Measurements from ENCODE around the gene ADGRV1.

Gene ADGRV1, protein sequence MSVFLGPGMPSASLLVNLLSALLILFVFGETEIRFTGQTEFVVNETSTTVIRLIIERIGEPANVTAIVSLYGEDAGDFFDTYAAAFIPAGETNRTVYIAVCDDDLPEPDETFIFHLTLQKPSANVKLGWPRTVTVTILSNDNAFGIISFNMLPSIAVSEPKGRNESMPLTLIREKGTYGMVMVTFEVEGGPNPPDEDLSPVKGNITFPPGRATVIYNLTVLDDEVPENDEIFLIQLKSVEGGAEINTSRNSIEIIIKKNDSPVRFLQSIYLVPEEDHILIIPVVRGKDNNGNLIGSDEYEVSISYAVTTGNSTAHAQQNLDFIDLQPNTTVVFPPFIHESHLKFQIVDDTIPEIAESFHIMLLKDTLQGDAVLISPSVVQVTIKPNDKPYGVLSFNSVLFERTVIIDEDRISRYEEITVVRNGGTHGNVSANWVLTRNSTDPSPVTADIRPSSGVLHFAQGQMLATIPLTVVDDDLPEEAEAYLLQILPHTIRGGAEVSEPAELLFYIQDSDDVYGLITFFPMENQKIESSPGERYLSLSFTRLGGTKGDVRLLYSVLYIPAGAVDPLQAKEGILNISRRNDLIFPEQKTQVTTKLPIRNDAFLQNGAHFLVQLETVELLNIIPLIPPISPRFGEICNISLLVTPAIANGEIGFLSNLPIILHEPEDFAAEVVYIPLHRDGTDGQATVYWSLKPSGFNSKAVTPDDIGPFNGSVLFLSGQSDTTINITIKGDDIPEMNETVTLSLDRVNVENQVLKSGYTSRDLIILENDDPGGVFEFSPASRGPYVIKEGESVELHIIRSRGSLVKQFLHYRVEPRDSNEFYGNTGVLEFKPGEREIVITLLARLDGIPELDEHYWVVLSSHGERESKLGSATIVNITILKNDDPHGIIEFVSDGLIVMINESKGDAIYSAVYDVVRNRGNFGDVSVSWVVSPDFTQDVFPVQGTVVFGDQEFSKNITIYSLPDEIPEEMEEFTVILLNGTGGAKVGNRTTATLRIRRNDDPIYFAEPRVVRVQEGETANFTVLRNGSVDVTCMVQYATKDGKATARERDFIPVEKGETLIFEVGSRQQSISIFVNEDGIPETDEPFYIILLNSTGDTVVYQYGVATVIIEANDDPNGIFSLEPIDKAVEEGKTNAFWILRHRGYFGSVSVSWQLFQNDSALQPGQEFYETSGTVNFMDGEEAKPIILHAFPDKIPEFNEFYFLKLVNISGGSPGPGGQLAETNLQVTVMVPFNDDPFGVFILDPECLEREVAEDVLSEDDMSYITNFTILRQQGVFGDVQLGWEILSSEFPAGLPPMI (N-terminal part only)

DNA sequence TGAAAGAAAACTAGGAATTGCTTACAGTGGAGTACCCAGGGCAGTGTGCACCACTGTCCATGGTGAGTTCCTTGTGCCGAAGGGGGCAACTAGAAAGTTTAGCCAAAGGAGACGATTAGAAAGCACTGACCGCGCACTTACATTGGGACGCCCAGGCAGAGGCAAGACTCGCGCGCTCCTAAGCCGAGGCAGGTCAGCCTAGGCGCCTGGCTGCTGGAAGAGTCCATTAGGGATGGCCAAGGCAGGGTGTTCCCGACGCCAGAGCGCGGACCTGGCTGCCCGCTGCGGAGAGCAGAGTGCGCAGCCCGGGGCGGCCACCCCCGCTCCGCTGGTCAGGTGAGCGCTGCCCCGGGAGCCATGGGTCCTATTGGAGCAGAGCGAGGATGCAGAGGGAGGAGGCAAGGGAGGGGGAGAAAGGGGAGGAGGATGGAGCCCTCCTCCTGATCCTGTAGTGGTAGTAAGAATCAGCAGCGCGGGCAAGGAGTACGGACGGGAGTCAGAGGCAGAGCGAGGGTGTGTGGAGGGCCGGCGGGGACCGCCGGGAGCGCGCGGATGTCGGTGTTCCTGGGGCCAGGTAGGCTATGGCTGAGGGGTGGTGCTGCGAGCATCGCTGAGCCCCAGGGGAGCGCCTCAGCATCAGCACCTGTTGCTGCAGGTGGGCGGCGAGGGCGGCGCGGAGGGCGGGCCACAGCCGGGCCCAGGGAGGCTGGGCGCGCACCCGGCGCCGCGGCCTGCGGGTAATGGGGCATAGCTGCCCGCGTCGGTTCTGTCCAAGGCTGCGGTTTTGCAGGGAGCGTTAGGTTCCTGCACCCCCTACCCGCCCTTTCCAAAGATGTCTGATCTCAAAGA lies at the start of gene ADGRV1:
ADGRV1 (plus strand) TSS at position 454 of the 849 bp plus-strand sequence; CDS start at position 553, 99 bp downstream.
- no peak for DNase-seq

DNA sequence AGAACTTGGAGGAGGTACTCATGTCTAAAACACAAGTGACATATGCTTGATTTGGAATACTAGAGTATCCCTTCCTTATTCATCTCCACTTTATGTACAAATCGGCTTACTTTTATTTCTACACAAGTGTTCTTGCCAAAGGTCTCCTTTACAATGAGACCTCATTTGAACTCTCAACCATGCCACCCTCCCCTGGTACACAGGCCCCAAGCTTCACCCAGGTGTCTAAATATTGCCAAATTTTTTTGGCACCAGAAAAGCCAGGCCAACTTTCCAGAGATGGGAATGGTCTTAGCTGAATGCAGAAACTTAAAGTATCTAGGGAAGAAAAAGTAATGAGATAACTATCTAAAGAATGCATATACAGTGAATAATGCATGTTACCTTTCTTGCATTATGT lies 48.2 kb upstream of the ADGRV1 start:
- DNase-seq, result no peak

DNA sequence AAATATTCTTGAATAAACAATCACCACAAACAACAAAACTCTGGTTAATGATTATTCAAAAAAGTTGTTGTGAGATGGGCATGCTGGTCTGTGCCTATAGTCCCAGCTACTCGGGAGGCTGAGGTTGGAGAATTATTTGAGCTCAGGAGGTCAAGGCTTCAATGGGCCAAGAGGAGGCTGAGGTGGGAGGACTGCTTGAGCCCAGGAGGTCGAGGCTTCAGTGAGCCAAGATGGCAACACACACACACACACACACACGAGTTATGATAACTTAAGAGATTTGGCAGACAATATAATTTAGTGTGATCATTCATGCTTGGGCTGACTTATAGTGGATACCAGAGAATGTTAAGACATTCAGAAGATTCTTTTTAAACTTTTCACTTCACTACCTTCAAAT lies 44.1 kb upstream of the ADGRV1 start:
- DNase-seq, result no peak

DNA sequence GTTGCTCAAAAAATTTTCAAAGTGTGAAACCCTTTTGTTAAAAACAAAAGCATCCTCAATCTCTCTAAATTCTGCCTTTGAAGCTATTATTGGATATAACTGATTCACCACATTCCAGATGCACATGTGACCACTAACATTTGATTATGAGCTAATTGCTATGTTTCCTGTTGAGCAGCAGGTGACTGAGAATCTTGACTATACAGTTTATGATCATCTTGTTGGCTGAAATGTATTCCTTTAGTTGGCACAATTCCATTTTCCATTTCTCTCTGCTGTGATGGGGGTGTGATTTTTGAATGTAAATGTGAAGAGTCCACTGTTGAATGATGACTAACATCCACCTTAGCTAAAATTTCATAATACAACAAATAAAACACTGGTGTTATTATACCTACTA lies 39.9 kb upstream of the ADGRV1 start:
- DNase-seq, result no peak

DNA sequence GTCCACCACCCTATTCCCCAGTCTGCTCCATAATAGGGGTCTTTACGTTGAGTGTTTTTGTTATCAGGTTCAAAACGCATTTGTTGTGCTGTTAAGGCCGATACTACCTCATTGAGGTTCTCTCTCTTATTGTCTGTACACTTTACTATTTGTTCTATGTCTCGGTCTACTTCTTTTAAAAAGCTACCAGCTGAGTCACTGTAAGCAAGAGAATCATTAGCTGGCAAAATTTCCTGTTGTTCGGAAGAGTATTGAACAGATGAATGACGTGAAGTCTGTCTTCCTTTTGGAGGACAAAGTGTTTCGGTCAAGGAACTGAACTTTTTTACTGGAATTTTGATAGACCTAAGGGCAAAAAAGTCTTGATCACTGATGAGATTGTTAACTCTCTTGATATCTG lies 39.5 kb upstream of the ADGRV1 start:
- DNase-seq, result no peak

DNA sequence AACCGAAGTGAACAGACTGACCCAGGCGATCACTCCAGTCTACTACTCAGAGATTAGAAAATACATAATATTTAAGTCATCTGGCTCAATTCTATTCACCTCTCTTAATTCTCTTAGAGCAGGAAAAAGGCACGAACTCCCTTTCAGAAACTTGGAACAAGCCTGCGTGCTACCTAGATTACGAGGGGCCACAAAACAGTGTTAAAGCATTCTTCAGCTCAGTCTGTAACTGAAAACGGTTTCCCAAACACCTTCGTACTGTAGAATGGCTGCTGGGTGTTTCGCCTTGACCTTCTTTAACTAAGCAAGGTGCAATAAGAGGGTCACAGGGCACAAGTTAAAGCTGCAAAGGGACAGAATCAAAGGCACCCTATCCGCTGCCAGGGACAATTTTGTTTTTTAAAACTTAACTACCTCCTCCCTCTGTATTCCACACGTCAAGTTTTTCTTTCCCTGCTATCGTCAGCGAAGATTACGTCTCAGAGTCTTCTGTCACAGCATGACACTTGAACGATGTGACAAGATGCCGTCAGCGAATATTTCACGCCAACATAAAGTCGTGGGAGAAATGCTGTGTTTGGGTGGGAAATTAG lies 29.9 kb upstream of the ADGRV1 start:
- DNase-seq, result no peak

DNA sequence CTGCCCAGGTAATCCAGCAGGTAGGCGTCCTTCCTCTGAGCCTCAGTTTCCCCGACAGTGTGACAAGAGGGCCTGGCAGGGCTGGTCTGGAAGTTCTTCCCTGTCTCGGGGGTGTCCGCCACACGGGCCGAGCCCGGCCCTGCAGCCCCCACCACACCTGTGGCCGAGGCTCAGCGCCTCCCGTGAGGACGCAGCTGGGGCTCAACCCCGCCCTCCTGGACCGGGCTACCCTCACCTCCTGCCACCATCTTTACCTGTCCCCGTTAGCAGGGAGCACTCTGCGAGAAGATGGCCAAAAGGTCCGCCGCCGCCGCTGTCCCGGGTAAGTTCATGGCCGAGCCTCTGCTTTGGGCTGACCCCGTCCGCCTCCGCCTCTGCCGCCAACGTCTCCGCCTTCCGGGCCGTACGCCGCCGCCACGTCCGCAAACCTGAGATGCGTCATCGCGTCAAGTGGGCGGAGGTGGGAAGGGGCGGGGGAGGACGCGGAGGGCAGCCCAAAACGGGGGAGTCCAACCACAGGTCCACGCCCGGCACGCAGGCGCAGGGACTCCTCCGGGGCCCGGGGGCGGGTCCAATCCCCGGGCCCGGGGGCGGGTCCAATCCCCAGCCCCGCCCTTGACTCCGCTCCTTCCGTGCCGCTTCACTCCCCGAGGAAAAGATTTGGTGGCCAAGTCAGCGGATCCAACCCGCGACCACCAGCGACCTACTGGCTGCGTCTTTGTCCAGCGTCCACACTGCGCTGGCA lies 29.2 kb upstream of the ADGRV1 start, which contains the start of gene LYSMD3:
LYSMD3 (minus strand) TSS at position 391 of the 745 bp plus-strand sequence. CDS start 4,295 bp downstream, outside the sequence.
- DNase-seq, result peak; percentile 57

DNA sequence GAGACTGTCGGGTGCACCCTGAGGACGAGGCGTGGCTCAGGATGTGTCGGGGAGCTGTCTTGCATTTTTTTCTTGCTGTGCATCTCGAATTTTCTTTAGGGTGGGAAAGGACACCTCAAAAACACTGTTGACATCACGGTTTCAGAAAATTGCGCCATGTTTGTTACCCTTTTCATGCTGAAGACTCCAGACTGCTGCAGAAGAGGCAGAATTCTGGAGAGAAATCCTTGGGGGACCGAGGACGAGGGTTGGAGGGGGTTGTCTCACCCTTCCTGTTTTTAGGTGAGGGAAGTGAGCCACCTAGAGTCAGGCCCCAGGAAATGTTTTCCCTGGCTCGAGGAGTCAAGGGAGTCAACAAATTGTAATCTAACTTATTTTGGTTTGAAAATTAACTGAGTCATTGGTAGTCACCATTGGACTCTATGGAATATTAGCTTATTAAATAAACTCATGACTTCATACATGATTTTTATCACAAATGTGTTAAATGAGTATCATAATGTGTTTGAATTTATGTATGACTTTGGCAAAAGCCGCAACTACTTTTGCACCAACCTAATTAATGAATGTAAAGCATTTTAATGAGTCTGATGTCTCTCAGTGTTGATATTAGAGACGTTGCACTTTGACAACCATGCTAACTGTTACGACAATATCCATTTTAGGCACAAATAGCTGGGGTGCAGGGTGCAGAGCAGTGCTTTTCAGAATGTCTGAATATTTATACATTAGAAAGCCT lies 28.5 kb upstream of the ADGRV1 start:
- DNase-seq, result no peak

DNA sequence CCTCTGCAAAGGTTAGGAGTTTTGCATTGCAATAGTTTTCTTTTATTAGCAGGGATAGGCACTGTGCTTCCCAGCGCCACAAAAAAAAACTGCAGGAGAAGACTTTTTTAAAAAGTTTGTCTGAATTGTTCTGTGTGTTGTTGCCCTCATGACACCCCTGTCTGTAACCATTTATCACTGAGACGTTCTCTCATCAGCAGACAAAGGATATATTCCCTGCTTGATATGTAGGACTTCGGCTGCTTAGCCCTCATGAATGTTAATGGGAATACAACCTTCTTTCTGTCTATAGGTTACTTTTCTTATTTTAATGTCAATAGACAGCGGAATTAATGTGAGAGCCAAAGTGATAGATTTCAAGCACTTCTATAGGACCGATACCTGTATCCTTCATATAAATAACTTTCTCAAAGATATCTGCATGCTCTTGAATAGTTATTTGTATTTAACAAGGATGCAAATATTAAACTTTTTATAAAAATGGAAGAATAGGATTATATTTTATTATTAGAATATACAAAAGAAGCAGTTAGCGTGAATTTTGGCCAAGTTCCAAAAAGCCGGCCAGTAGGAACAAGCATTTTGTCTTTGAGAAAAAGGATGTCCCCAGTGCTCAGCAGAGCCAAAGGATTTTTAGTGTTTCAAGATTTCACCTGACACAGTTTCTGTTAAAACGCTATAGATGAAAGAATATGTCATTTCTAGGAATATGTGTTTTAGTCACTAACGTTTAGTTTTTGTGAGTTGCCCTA lies 27.7 kb upstream of the ADGRV1 start:
- no peak for DNase-seq

DNA sequence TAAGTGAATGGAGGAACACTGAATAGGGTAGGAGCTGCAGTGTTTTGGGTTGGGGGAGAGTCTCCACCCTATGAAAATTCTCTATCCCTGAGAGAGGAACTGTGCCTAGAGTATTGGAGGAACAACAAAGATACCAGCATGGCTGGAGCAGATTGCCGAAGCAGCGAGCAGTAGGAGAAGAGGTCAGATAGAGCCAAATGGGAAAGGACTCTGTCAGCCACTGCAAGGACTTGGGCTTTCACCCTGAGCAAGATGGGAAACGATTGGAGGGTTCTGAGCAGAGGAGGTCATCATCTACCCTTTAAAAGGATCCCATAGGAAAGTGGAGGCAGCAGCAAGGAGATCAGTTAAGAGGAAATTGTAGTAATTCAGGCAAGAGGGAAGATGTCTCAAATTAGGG lies 24.8 kb upstream of the ADGRV1 start:
- DNase-seq, result no peak

DNA sequence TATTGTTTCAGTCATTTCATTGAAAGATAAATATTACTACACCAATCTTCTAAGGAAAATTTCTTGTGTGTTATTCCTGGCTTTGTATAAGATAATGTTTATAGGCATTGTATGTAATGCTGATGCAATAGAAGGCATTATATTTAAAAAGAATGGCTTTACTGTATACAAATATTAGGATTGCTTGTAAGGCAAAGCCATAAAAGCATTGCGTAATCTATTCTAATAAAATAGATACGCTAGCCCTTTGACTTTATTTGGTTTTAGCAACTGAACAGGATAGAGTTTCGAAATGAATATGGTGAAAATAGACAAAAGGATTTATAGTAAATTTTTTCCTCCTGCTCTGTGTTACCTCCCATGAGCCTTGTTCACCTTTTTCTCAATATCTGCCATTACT lies 23.7 kb upstream of the ADGRV1 start:
- no peak for DNase-seq

DNA sequence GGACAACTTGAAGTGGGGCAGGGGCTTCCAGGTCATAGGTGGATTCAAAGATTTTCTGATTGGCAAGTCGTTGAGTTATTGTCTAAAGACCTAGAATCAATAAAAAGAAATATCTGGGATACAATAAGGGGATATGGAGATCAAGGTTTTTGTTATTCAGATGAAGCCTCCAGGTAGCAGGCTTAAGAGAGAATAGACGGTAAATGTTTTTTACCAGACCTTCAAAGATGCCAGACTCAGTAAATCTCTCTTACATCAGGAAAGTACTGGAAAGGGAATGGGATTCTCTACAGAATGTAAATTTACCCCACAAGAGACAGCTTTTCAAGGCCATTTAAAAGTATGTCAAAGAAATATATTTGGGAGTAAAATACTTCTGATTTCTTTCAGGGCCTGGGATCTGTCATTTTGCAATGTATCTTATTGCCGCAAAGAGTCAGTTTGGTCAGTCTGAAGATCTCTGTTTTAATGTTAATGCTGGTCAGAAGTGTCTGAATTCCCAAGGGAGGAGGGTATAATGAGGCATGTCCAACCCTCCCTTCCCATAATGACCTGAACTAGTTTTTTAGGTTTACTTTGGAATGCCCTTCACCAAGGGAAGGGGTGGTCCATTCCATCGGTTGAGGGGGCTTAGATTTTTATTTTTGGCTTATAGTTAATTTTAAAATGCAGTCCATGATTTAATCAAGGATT lies 15.6 kb upstream of the ADGRV1 start:
- DNase-seq, result no peak

DNA sequence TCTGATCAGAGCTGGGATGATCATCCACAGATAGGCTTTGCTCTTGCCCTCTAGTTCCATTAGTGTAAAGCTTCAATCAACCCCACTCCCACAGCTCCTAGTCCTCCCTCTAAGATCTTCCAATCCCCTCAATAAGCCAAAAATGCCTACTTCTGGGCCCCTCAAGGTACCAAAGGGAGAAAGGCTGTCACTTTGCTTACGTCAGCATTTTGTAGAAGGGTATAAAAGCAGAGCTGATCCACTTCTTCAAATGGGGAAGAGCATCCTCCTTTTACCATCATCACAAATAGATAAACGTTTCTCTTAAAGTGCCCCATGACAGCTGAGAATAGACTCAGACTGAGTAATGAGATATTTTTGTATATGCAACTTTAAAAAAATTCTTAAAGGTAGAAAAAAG lies 13.1 kb upstream of the ADGRV1 start:
- DNase-seq, result no peak

DNA sequence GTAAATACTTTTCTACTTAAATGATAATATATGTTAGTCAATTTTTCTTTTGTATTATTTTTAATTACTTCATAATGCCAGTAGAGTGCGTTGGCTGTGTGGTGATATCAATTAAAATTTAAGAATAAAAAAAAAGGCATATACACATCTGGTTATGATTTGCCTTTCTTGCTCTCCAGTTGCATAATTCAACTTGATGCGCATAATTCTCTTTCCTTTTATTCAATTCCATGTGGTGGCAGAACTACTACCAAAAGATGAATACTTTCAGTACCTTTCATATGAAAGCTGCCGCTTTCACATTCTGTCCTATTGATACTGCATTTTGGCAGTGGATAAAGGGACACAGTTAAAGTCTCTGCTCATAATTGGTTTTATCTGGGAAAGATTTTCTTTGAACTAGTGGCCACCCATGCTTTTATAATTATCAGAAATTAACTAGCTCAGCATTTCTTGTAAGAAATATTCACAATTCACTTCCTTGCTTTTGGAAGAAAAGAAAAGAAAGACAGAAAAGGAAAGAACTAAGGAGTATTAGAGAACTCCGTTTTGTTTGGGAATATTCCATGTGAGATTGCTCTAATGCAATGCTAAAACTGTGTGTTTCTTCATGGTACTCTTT lies 12.3 kb upstream of the ADGRV1 start:
- no peak for DNase-seq

DNA sequence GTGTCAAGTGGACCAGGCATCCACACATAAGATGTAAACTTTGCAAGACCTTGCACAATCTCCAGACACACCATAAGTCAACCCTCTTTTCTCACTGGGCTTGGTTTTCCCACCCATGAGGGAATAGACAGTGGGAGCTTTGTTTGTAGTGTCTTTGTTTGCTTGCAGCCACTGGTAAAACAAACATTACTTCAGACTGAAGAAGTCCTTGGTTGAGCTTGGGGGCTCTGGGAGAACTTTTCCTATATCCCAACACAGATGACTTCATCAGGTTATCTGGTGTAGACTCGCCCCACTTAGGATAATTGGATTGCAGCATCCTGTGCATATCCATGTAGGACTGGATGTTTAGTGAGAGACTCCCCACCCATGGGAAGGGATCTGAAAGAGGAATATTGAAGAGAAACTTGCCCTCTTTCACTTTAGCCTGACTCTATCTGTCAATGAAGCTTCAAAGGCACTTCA lies 11.5 kb upstream of the ADGRV1 start:
- no peak for DNase-seq

DNA sequence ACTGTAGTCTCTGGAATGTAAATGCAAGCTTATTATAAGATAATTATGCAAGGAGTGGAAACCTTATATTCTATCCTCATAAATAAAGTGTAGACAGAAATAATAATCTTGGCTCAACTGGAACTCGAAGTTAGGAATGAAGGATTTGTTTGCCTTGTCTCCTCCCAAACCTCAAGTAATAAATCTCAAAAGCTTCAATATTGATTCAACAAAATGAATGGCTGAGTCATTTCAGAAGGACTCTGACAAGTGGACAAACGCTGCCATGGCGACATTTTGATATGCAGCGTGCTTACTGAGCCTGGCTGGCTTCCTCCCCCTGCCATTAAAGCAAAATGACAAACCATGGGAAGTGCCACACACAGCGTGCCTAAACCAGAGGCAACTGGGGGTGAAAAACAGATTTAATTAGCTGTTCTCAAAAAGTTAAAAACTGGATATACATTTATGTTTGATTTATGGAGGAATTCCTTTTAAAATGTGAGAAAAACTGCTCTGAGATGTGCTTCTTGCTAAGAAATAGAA lies 10.5 kb upstream of the ADGRV1 start:
- DNase-seq, result no peak

DNA sequence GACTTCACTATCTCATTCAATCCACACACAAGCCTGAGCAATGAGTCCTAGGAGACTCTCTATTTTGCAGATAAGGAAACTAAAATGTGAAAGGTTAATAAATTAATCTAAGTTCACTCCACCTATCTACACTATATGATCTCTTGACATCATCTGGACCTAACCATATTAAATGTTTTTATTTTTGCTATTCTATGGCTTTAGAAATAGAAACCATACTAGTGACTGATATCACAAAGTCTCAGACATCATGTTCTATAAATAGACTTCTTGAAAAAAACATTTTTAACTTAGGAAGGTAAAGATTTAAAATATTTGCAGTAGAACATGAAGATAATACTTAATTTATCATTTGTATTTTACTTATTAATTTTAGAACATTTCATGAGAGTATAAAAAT lies 9.4 kb upstream of the ADGRV1 start:
- DNase-seq, result no peak

Measured in cortex of kidney (tissue), 1 donor.